ENCODE results near the gene SORL1-AS1.

SORL1-AS1 gene

DNA sequence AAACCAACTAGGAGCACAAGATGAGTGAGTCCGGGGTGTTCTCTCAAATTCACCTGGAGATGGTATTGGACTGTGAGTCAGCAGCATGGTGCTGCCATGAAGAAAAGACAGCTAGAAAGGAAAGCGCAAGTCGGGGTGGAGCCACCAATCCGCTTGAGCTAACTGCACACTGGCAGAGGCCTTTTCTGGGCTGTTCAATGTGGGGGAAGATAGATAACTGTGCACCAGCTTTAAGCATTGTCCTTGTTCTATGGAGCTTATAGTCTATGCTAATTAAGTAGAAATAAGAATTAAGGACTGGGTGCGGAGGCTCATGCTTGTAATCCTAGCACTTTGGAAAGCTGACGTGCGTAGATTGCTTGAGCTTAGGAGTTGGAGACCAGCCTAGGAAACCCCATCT, 21.9 kb upstream of the SORL1-AS1 start:
- no peak for DNase-seq

DNA sequence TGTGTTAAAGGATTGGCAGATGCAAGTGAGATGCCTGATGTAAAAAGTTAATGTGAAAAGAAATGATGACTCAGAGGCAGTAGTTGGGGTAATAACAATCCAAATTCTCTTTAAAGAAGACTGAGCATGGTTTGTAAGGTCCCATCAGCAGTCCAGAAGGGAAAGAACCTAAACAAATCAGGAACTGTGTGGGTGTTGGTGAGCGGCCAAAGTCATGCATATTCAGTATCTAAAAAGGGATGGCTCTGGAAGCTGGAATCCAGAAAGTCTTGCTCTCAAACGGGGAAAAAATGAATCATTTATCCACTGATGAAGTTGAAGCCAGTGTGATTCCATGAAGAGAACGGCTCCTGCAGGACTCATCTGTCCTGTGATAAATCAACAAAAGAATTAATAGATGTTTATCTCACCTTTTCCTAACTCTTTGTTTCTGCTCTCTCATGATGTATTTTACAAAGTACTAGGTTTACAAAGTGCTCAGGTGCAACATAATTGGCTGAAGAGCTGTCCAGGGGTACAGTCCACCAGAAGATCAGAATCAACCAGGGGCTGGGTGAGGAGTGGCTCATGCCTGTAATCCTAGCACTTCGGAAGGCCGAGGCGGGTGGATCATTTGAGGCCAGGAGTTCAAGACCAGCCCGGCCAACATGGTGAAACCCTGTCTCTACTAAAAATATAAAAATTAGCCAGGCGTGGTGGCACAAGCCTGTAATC, 20.5 kb upstream of the SORL1-AS1 start:
- DNase-seq: no peak

DNA sequence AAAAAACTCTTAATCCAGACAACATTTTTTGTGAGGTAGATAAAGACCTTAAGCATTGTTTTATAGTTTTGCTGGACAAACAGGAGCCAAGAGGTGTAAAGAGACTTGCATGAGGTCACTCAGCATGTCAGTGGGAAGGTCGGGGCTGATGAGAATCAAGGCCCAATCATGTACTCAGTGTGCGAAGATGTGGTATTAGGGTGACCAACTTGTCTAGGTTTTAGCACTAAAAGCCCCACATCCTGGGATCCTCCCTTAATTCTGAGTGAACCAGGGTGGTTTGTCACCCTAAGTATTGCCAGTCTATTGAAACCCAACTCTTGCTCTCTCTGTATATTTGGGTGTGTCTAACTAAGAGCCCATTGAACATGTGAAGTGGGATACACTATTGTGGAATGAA, 19.5 kb upstream of the SORL1-AS1 start:
- no peak for DNase-seq

- no peak for DNase-seq
Measured at GRCh38 chr11:121471167-121471566, 18.4 kb upstream of the SORL1-AS1 start.

- DNase-seq: no peak
Measured at GRCh38 chr11:121469910-121470309, 17.1 kb upstream of the SORL1-AS1 start.

DNA sequence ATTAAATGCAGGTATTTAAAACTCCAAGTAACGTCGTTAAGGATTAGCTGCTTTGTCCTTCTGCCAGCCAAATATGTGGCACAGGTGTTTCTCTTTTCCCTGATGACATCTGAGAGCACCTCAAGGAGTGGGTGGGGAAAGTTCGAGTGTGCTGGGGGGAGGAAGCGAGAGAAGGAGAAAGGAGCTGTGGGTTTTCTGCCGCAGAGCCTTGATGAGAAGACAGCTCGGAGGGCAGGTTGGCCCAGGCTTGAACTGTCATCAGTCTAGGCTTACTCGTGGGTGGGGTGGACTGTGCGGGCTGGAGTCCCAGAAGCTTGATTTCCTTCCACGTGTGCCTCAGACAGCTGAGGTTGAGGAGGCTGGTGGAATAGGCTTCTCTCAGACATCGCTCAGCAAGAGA, 15.2 kb upstream of the SORL1-AS1 start:
- peak; percentile 51 to 59 for DNase-seq

DNA sequence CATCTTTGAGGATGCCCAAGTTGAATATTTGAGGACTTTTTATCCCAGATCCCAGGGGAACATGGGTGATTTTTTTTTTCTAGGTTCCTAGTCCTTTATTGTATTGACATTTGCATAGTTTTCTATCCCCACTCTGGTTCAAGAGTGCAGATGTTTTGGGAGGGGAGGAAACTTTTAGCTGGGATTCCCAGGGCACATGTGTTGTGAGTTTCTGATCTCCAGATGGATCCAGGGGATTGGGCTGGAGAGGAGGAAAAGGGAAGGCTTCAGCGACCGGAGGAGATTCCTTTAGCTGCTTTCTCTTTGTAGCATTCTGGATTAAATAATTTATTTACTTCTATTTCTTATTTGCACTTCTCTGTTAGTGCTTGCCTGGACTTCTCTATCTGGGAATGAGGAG, 14.7 kb upstream of the SORL1-AS1 start:
- no peak for DNase-seq

DNA sequence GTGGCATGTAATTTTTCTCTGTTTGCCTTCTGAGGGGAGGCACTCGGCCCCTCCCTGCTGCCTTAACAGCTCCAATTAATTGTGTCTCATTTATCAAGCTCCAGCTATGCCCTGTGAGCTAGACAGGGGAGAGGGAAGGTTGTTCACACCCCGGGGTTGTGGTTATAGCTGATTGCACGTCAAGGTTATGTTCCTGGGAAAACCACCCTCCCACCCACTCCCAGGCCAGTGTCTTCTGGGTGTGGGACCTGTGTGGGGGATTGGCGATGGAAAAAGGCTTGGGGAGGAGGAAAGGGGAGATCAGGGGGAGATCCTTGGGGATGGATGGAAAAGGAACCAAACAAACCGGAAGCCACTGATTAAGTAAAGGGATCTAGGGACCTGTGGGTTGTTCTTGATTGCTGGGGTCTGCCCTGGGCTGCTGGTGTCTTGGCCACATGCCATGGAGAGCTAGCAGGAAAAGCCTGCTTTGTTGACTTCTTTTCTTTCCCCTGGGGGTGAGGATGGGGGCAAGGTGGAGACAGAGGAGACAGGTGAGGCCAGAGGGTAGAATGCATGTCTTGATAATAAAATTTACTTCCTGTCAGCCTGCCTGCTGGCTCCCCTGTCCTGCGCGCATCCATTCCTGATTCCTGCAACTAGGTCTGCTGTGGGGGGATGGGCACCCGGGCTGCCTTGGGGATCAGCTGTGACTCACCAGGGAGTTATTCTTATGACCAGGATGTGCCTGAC, 13.5 kb upstream of the SORL1-AS1 start:
- DNase-seq: peak; percentile 21 to 46

GRCh38 chr11:121465709-121466062, 12.9 kb upstream of the SORL1-AS1 start:
- no peak for DNase-seq

DNA sequence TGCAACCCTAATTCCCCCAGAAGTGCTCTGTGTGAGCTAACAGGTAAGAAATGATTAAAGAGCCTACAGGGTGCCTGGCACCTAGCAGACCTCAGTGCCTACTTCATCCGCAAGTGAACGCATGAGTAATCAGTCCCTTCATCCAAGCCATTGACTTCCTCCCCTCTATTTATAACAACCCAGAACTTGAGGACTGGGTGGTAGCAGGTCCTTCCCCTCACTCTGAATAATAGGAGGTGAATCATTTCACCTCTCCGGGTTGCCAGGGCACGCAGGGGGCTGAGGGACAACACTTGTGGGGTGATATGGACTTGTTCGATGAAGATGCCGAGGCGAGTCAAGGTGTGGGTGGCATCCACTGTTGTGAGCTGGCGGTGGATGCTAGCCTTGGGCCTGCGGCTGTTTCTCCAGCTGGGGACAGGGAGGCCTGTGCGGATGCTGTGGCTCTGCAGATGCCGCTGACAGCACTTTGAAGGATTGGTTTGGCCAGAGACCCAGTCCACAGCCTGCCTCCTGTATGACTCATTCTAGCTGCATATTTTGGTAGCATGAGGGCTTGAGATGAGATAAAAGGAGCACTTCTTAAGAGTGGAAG, 11.7 kb upstream of the SORL1-AS1 start:
- no peak for DNase-seq

DNA sequence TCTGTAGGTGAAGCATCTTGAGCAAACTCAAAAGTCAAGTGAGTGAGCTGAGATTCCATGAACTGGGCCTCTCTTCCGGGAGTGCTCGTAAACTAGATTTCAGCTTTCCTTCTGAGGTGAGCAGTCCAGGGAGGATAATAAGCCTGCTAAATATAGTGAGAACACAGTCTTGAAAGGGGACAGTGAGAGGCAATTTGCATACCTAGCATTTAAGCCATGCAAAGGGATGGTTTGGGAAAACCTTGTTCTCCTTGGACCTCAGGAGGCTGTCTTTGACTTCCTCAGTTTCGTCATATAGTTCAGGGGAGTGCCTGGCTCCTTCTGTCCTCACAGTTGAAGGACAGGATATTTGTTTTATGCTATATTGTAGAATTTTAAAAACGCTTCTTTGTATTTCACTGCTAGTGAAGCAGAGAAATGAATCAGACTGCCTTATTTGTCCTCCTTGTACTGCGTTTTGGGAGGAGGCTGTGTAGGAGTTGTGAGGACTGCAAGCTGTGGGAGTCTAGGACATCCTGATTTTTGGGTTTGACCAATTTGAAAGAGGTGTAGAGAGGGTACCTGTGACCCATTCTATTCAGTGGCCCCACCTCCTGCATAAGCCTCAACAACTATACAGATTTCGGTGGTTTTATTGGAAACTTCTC, 11.0 kb upstream of the SORL1-AS1 start:
- no peak for DNase-seq

- DNase-seq: no peak
Measured at GRCh38 chr11:121461843-121462242, 9.1 kb upstream of the SORL1-AS1 start.

- no peak for DNase-seq
Measured at GRCh38 chr11:121460941-121461514, 8.3 kb upstream of the SORL1-AS1 start.

DNA sequence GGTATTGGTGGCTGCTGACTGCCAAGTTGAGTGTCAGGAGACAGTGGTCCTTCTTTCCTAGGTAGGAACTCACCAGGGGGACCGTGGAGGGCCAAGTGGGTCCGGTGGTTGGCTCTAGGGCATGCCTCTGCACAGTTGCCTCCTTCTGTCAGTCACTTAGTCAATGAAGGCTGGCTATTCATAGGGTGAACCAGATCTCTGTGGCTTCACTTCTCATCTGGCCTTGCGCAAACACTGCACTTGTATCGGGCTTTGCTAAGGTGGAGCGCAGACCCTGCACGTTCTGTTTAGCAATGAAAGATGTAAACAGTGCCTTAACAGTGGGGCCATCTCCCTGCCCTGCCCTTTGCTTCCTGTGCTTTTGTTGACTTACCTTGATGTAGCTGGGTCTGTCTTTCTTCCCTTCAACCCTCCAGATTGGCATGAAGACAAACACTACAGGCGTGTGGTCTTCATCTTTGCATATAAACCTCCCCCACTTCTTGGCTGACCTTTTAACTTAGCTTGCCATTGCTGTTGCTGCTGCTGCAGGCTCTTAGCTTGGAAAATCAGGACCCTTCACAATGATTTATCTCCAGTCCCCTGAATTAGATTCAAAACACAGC, 6.7 kb upstream of the SORL1-AS1 start:
- peak in 1 of 2 experiments; percentile 40 for DNase-seq

- DNase-seq: no peak
Measured at GRCh38 chr11:121458551-121458950, 5.8 kb upstream of the SORL1-AS1 start.

GRCh38 chr11:121456816-121457431, 4.2 kb upstream of the SORL1-AS1 start:
- no peak for DNase-seq

- no peak for DNase-seq
Measured at GRCh38 chr11:121456151-121456550, 3.4 kb upstream of the SORL1-AS1 start.

- no peak for DNase-seq
Measured at GRCh38 chr11:121455115-121455514, 2.3 kb upstream of the SORL1-AS1 start.

GRCh38 chr11:121453589-121454299, 977 bp upstream of the SORL1-AS1 start:
- DNase-seq: no peak

DNA sequence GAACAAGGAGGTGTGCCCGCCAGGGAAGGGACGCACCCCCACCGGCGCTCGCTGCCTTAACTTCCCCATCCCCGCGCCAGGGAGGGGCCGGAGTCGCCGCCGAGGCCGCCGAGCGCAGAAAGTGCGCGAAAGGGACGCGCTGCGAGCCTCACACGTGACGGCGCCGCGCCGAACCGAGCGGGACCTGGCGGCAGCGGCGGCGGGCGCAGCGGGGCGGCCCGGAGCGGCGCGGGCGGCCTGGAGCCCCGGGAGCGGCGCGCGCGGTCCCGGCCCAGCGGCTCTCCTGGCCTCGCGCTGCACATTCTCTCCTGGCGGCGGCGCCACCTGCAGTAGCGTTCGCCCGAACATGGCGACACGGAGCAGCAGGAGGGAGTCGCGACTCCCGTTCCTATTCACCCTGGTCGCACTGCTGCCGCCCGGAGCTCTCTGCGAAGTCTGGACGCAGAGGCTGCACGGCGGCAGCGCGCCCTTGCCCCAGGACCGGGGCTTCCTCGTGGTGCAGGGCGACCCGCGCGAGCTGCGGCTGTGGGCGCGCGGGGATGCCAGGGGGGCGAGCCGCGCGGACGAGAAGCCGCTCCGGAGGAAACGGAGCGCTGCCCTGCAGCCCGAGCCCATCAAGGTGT, 670 bp downstream of the SORL1-AS1 start, which contains the start of gene SORL1:
Gene SORL1, plus strand, starts transcription at position 329 of the 623 bp plus-strand sequence. Its CDS starts 18 bp downstream, at position 347.
- peak; percentile 34 to 65 for DNase-seq

Measured in NCI-H187 (cell line).